H9 (cell line): Measurements from ENCODE around the gene PDCD4. TPM values are rescaled to one million over a fixed set of nuclear protein-coding genes. Genes with fewer than 3 reads are reported as not detected.

ENCODE experiments used
- DNase-seq: peaks from one replicate; pipeline ENCODE4 v3.0.0-alpha.2; 2017
- H2AFZ ChIP-seq: one replicate; pipeline ENCODE4 v1.6.1; 2013; ENCODE audit warnings: mild to moderate bottlenecking, low read length, control low read depth, moderate library complexity
- H2AK5ac ChIP-seq: 2 replicates; pipeline ENCODE4 v1.6.1; 2013; ENCODE audit warnings: low read length, control low read depth, mixed read lengths; ENCODE audit not compliant: insufficient read length
- H2BK120ac ChIP-seq: one replicate; pipeline ENCODE4 v1.6.1; 2013; ENCODE audit warnings: low read depth, mild to moderate bottlenecking, low read length, control low read depth, inconsistent platforms; ENCODE audit not compliant: poor library complexity, severe bottlenecking
- H2BK12ac ChIP-seq: 2 replicates; pipeline ENCODE4 v1.6.1; 2013; ENCODE audit warnings: low read length, control low read depth, mixed read lengths, low read depth; ENCODE audit not compliant: insufficient read length
- H2BK15ac ChIP-seq: 2 replicates; pipeline ENCODE4 v1.6.1; 2013; ENCODE audit warnings: low read depth, low read length, control low read depth
- H2BK20ac ChIP-seq: one replicate; pipeline ENCODE4 v1.6.1; 2013; ENCODE audit warnings: low read depth, mild to moderate bottlenecking, low read length, control low read depth, inconsistent platforms; ENCODE audit not compliant: poor library complexity, severe bottlenecking
- H2BK5ac ChIP-seq: 2 replicates; pipeline ENCODE4 v1.6.1; 2013; ENCODE audit warnings: low read length, control low read depth, mixed read lengths; ENCODE audit not compliant: insufficient read length
- H3K14ac ChIP-seq: 2 replicates; pipeline ENCODE4 v1.6.1; 2013; ENCODE audit warnings: low read length, control low read depth; ENCODE audit not compliant: insufficient read depth
- H3K18ac ChIP-seq: 2 replicates; pipeline ENCODE4 v1.6.1; 2013; ENCODE audit warnings: low read depth, mild to moderate bottlenecking, mixed read lengths, low read length, control low read depth; ENCODE audit not compliant: insufficient read length
- H3K23ac ChIP-seq: 2 replicates; pipeline ENCODE4 v1.6.1; 2013; ENCODE audit warnings: low read length, control low read depth, mixed read lengths, low read depth; ENCODE audit not compliant: insufficient read length
- H3K23me2 ChIP-seq: 2 replicates; pipeline ENCODE4 v1.6.1; 2013; ENCODE audit warnings: low read depth, mild to moderate bottlenecking, mixed read lengths, low read length, control low read depth; ENCODE audit not compliant: insufficient read length, poor library complexity, severe bottlenecking
- H3K27ac ChIP-seq: 2 replicates; pipeline ENCODE4 v1.5.1; 2013; ENCODE audit warnings: low read length, control low read depth, mixed read lengths, low read depth; ENCODE audit not compliant: insufficient read length
- H3K27me3 ChIP-seq: 2 replicates; pipeline ENCODE4 v1.6.1; 2013; ENCODE audit warnings: low read length, control low read depth, inconsistent platforms; ENCODE audit not compliant: insufficient read depth
- H3K4ac ChIP-seq: 2 replicates; pipeline ENCODE4 v1.6.1; 2013; ENCODE audit warnings: low read depth, mild to moderate bottlenecking, control low read depth, inconsistent platforms, low read length, moderate library complexity
- H3K4me1 ChIP-seq: 2 replicates; pipeline ENCODE4 v1.6.1; 2013; ENCODE audit warnings: low read length, control low read depth, inconsistent platforms; ENCODE audit not compliant: insufficient read depth
- H3K4me2 ChIP-seq: 2 replicates; pipeline ENCODE4 v1.6.1; 2013; ENCODE audit warnings: low read length, control low read depth, mixed read lengths; ENCODE audit not compliant: insufficient read length, insufficient read depth
- H3K56ac ChIP-seq: 2 replicates; pipeline ENCODE4 v1.6.1; 2013; ENCODE audit warnings: low read depth, mild to moderate bottlenecking, mixed read lengths, low read length, control low read depth; ENCODE audit not compliant: insufficient read length
- H3K79me1 ChIP-seq: 2 replicates; pipeline ENCODE4 v1.6.1; 2013; ENCODE audit warnings: low read depth, mild to moderate bottlenecking, moderate library complexity, low read length, control low read depth, inconsistent platforms; ENCODE audit not compliant: insufficient read depth, poor library complexity, severe bottlenecking
- H3K79me2 ChIP-seq: 2 replicates; pipeline ENCODE4 v1.6.1; 2013; ENCODE audit warnings: low read length, control low read depth, inconsistent platforms; ENCODE audit not compliant: insufficient read depth
- H3K9ac ChIP-seq: 2 replicates; pipeline ENCODE4 v1.6.1; 2013; ENCODE audit warnings: low read length, control low read depth, mixed read lengths; ENCODE audit not compliant: insufficient read length; ENCODE audit errors: extremely low read depth
- H3K9me3 ChIP-seq: one replicate; pipeline ENCODE4 v1.6.1; 2013; ENCODE audit warnings: low read depth, low read length, inconsistent platforms; ENCODE audit not compliant: control insufficient read depth
- H3T11ph ChIP-seq: one replicate; pipeline ENCODE4 v1.6.1; 2013; ENCODE audit warnings: mild to moderate bottlenecking, low read length, control low read depth, inconsistent platforms
- H4K20me1 ChIP-seq: one replicate; pipeline ENCODE4 v1.6.1; 2013; ENCODE audit not compliant: control insufficient read depth, insufficient read length, insufficient read depth
- H4K5ac ChIP-seq: 2 replicates; pipeline ENCODE4 v1.6.1; 2013; ENCODE audit warnings: low read depth, mild to moderate bottlenecking, mixed read lengths, low read length, control low read depth; ENCODE audit not compliant: insufficient read length
- H4K8ac ChIP-seq: replicated peaks from 2 replicates; pipeline ENCODE4 v1.6.1; 2013; ENCODE audit warnings: low read length, control low read depth, mixed read lengths, low read depth; ENCODE audit not compliant: insufficient read length
- H4K91ac ChIP-seq: 2 replicates; pipeline ENCODE4 v1.6.1; 2013; ENCODE audit warnings: low read depth, mild to moderate bottlenecking, moderate library complexity, mixed read lengths, low read length, control low read depth; ENCODE audit not compliant: insufficient read length
- H3K27ac Mint-ChIP-seq, 3 experiments: 2 replicates in 2 of 3; 3 replicates in 1 of 3; pipeline ENCODE4 v1.8.0; 2020 to 2021; ENCODE audit warnings: mixed read lengths in 3 of 3, mild to moderate bottlenecking in 1 of 3, moderate library complexity in 1 of 3
- H3K27me3 Mint-ChIP-seq: 2 replicates; pipeline ENCODE4 v1.8.0; 2021; ENCODE audit warnings: low read depth, mild to moderate bottlenecking, moderate library complexity, mixed read lengths
- H3K36me3 Mint-ChIP-seq, 3 experiments: 2 replicates in 2 of 3; 3 replicates in 1 of 3; pipeline ENCODE4 v1.8.0; 2020 to 2021; ENCODE audit warnings: low read depth in 3 of 3, mixed read lengths in 3 of 3; ENCODE audit not compliant: insufficient read depth in 1 of 3
- H3K4me1 Mint-ChIP-seq, 2 experiments: 2 replicates each; pipeline ENCODE4 v1.8.0; 2020; ENCODE audit warnings: mixed read lengths in 2 of 2
- H3K4me3 Mint-ChIP-seq, 2 experiments: 2 replicates in 1 of 2; 3 replicates in 1 of 2; pipeline ENCODE4 v1.8.0; 2020 to 2021; ENCODE audit warnings: mild to moderate bottlenecking in 2 of 2, mixed read lengths in 2 of 2, moderate library complexity in 1 of 2
- H3K9me3 Mint-ChIP-seq, 2 experiments: 2 replicates in 1 of 2; 3 replicates in 1 of 2; pipeline ENCODE4 v1.8.0; 2020; ENCODE audit warnings: mild to moderate bottlenecking in 2 of 2, mixed read lengths in 2 of 2, moderate library complexity in 1 of 2
- WGBS: extraction: QIAGEN DNeasy Blood & Tissue Kit; methylation state at CpG from one replicate; pipeline ENCODE4 v1.1.7; 2013; ENCODE audit warnings: missing lambda C conversion rate, low lambda C conversion rate, mixed read lengths; ENCODE audit not compliant: insufficient read length; ENCODE audit errors: extremely low coverage; 5-methylcytosine and 5-hydroxymethylcytosine counted together
- total RNA-seq: library from RNA; stranded (reverse); gene quantifications from 2 replicates; pipeline ENCODE4 v1.2.1, GENCODE V29; 2021
- TF ChIP-seq, protein P1 (sequence below): fragments of 200-600 bp; sonication (generic); conservative IDR thresholded peaks from 3 replicates; pipeline ENCODE4 v1.8.0; 2021; ENCODE audit warnings: antibody characterized with exemption, mild to moderate bottlenecking

PDCD4 gene
- total RNA-seq, 1 experiment from 2014 or later: 29.3 TPM

DNA sequence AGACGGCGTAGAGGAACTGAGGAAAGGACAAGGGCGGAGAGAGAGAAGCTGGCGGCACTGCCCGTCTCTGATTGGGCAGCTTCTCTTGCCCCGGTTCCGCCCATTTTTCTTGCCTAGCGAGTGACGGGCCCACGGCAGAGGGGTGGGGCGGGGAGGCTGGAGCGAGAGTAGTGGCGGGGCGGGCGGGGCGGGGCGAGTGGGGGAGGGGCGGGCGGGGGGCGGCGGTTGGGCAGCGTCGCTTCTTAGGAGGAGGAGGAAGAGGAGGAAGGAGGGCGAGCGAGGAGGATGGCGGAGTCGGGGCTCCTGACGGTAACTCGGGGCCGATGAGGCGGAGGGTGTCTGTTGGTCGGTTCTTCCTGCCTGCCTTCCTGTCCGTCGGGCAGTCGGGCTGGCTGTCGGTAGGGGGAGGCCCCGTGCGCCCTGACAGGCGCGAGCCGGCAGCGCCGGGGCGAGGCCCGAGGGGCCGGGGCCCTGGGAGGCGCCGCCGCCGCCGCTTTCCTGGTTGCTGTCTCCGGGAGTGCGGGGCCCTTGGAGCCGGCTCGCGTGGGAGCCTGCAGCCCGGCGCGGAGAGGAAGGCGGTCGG is 47.7 kb downstream of the PDCD4 start, which contains the start of gene SHOC2:
Gene SHOC2, plus strand, starts transcription at position 256 of the 583 bp plus-strand sequence. CDS start 44,755 bp downstream, outside the sequence.
- no peaks in the 10 kb centered on the region for H3K27me3 ChIP-seq
- H3K79me2 ChIP-seq: peaks cover 8% of the 10 kb centered on the region; the same call in 1 of the 2 replicates
- TF ChIP-seq, protein P1, sequence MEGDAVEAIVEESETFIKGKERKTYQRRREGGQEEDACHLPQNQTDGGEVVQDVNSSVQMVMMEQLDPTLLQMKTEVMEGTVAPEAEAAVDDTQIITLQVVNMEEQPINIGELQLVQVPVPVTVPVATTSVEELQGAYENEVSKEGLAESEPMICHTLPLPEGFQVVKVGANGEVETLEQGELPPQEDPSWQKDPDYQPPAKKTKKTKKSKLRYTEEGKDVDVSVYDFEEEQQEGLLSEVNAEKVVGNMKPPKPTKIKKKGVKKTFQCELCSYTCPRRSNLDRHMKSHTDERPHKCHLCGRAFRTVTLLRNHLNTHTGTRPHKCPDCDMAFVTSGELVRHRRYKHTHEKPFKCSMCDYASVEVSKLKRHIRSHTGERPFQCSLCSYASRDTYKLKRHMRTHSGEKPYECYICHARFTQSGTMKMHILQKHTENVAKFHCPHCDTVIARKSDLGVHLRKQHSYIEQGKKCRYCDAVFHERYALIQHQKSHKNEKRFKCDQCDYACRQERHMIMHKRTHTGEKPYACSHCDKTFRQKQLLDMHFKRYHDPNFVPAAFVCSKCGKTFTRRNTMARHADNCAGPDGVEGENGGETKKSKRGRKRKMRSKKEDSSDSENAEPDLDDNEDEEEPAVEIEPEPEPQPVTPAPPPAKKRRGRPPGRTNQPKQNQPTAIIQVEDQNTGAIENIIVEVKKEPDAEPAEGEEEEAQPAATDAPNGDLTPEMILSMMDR: peak; percentile 35; the same call in 2 of the 3 replicates
- H2BK15ac ChIP-seq: no peak within 1 kb of the TSS
- H4K20me1 ChIP-seq: no peaks in the 10 kb centered on the region
- peak within 1 kb of the TSS; percentile 92 for H3K18ac ChIP-seq
- no peaks in the 10 kb centered on the region for H3K23me2 ChIP-seq
- H3K9ac ChIP-seq: peak within 1 kb of the TSS; percentile 79
- H2AK5ac ChIP-seq: no peak within 1 kb of the TSS
- H3K27ac ChIP-seq: peak within 1 kb of the TSS; percentile 77
- no peaks in the 10 kb centered on the region; a peak in 1 of 5 replicates for H3K9me3 Mint-ChIP-seq
- H4K8ac ChIP-seq: no peak within 1 kb of the TSS
- H3K4me1 ChIP-seq: peaks cover 4% of the 10 kb centered on the region; the same call in 1 of the 2 replicates
- no peak within 1 kb of the TSS for H3K23ac ChIP-seq
- H2BK12ac ChIP-seq: no peak within 1 kb of the TSS
- H3K4ac ChIP-seq: no peak within 1 kb of the TSS
- H4K5ac ChIP-seq: no peak within 1 kb of the TSS
- peak within 1 kb of the TSS; percentile 96 to 98 for H3K4me3 Mint-ChIP-seq
- no peaks in the 10 kb centered on the region for H3K9me3 ChIP-seq
- H3K14ac ChIP-seq: peak within 1 kb of the TSS; percentile 56; the same call in 1 of the 2 replicates
- peak within 1 kb of the TSS; percentile 99 to 100 (median 100) for H3K27ac Mint-ChIP-seq
- no peak within 1 kb of the TSS for H2BK20ac ChIP-seq
- WGBS: no CpG with 5 or more reads among the region's 61 CpGs
- peak; percentile 100 for DNase-seq
- H2BK120ac ChIP-seq: no peak within 1 kb of the TSS
- peak within 1 kb of the TSS; percentile 7 for H2AFZ ChIP-seq
- peaks cover 0 to 6% (median 2%) of the 10 kb centered on the region in 3 experiments; a peak in 3 of 7 replicates for H3K36me3 Mint-ChIP-seq
- no peak within 1 kb of the TSS for H2BK5ac ChIP-seq
- no peak within 1 kb of the TSS for H4K91ac ChIP-seq
- no peaks in the 10 kb centered on the region for H3K79me1 ChIP-seq
- peak within 1 kb of the TSS; percentile 96 for H3K4me2 ChIP-seq
- H3K56ac ChIP-seq: no peak within 1 kb of the TSS
- H3K4me1 Mint-ChIP-seq: peaks cover 24 to 28% of the 10 kb centered on the region in 2 experiments
- H3K27me3 Mint-ChIP-seq: no peaks in the 10 kb centered on the region
- H3T11ph ChIP-seq: no peak within 1 kb of the TSS
